GM19099 (cell line): ENCODE data around the gene ORC4.

ENCODE experiments used
- POLR2A ChIP-seq: IDR thresholded peaks from 3 replicates; pipeline ENCODE4 v1.6.1; 2011; ENCODE audit warnings: low read depth; ENCODE audit not compliant: insufficient read length; ENCODE audit errors: extremely low read depth

Gene ORC4

GRCh38 chr2:147916723-147917122 lies 103.8 kb downstream of the ORC4 start:
- no peak for TF ChIP-seq POLR2A

- TF ChIP-seq POLR2A: no peak
Observed at GRCh38 chr2:147916067-147916466, 104.5 kb downstream of the ORC4 start.

- no peak for TF ChIP-seq POLR2A
Observed at GRCh38 chr2:147913701-147914480, 106.6 kb downstream of the ORC4 start.

- no peak for TF ChIP-seq POLR2A
Observed at GRCh38 chr2:147910990-147911473, 109.5 kb downstream of the ORC4 start.

GRCh38 chr2:147909178-147909577 lies 111.4 kb downstream of the ORC4 start:
- TF ChIP-seq POLR2A: no peak

- TF ChIP-seq POLR2A: no peak
Observed at GRCh38 chr2:147904051-147904450, 116.5 kb downstream of the ORC4 start.

- TF ChIP-seq POLR2A: no peak
Observed at GRCh38 chr2:147888680-147889079, 131.9 kb downstream of the ORC4 start.

- no peak for TF ChIP-seq POLR2A
Observed at GRCh38 chr2:147886136-147886535, 134.4 kb downstream of the ORC4 start.

- no peak for TF ChIP-seq POLR2A
Observed at GRCh38 chr2:147884830-147885229, 135.7 kb downstream of the ORC4 start.

GRCh38 chr2:147882631-147883030 lies 137.9 kb downstream of the ORC4 start:
- no peak for TF ChIP-seq POLR2A
